Epithelial cell of esophagus (primary cell): ENCODE results near the gene NFIB.

Source experiments
- DNase-seq: peaks from one replicate; pipeline ENCODE4 v3.0.0; 2010; ENCODE audit warnings: low read depth
- H3K4me3 ChIP-seq: 2 replicates; pipeline ENCODE4 v1.5.1; 2011; ENCODE audit warnings: mild to moderate bottlenecking, low read length, control low read depth
- CTCF ChIP-seq: IDR thresholded peaks from 2 replicates; pipeline ENCODE4 v1.5.1; 2011; ENCODE audit warnings: low read depth, mild to moderate bottlenecking, low read length, control low read depth, inconsistent platforms; ENCODE audit not compliant: insufficient read depth; ENCODE audit errors: missing control alignments

Gene NFIB

DNA sequence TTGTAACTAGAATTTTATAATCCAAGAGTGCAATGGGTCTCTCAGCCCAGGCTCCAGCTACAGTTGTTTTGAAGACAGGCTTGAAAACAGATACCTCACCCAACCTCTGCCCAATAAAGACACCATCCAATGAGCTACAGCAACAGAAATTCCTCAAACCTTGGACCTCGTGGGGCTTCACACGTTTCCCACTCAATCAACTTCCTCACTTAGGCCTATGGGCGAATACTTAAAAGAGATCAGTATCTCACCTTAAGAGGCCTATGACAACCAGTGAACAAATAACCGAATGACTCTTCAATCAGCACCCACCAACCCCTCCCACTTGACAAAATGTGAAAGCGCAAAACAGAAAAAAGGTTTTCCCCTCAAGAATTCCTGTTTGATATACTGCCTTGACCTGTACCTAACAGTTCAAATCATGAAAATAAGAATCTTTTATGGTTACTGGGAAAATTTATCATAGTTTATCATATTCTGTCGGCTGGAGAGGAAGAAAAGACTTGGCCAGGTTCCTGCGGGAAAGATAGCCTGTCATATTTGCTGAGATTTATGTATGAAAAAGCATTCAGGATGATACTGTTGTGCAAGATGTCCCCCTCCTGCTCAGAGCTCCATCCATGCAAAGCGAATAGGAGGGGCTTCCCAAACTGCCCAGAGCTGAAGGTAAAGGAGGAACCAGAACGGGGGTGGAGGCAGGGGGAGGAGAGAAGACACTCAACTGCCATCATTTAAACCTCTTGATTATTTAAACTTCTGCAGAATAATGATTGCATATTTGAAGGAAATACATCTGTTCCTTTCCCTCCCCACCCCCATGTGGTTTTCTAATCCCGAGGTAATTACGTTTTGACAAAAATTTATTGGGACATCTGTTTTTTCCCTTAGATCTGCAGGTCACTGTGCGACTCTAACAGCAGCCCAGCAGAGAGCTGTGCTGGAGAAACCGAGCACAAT is 256.3 kb downstream of the NFIB start:
- H3K4me3 ChIP-seq, result no peak overlapping the region
- DNase-seq, result no peak
- no peak for TF ChIP-seq CTCF

DNA sequence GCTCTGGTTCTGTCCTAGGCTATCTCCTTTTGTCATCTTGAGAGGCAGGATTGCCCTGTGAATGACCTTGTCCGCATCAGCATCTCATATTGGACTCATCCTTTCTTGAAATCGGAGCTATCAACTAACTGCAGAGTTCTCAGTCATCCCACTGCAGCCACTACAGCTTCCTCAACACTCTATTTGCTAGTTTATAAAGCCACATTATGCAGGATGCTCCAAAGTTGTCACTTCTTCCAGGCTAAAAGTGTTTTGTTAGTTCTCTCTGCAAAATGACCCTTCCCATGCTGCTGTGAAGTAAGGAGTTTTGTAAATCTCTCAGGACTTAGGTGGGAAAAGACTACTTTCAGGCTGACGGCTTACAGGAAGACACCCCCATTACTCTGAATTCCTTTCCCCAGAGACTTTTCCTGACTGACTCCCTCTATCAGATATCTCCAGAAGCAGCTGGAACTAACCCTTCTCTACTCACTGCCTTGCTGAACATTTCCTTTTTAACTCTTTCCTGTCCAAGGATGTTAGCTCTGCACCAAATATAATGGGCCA is 257.6 kb downstream of the NFIB start:
- no peak for TF ChIP-seq CTCF
- no peak overlapping the region for H3K4me3 ChIP-seq
- DNase-seq, result no peak

- no peak for TF ChIP-seq CTCF
- DNase-seq, result no peak
- H3K4me3 ChIP-seq, result no peak overlapping the region
These were observed 259.8 kb downstream of the NFIB start for GRCh38 chr9:14054096-14054495.

DNA sequence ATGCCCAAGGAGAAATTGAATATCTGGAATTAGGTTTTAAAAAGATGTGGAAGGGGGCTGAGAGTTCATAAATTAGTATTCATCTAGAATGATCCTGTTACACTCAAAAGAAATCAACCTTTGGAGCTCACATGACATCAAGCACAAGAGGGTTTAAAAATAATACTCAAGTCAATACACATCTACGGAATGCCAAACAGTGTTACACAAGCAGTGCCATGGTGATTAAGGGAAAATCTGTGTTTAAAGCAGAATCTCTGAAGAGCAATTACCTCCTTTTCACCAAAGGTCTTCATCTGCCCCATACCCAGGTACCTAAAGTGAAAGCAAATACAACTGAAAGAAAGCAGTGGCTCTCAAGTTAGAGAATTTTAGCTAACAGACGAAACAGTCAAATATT is 261.6 kb downstream of the NFIB start:
- no peak overlapping the region for H3K4me3 ChIP-seq
- TF ChIP-seq CTCF, result no peak
- no peak for DNase-seq

DNA sequence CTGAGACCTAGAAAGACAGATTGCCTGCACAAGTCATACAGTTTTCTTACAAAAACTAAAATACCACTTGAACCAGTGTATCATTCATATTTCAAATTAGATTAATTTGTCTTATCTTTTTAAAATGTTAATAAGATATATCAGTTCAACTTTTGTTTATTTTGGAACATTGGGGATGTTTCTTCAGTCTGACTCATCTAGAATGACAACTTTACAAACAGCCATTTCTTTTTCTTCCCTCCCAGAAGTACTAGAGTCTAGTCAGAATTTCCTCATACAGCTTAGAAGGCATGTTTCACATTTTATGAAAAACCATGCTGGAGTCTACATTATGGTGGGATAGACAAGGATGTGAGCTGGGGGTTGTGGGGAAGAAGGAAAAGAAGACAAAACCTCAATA is 262.5 kb downstream of the NFIB start:
- H3K4me3 ChIP-seq, result no peak overlapping the region
- no peak for TF ChIP-seq CTCF
- peak; percentile 25 for DNase-seq

DNA sequence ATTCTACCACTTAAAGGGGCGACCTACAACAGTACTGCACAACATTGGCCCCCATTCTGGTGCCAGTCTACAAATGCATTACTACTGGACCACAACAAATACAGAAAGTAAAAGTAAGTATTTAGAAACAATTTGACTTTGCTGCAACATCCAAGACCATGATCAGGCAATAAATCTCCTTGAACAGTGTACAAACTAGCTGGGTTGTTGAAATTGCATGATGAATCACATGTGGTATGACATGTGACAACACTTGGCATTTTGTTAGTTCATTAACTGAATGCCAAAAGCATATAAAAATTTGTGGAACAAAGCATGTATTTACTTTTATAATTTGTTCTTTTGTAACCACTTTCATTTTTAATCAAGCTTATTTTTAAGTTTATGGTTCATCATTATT is 270.5 kb downstream of the NFIB start:
- H3K4me3 ChIP-seq, result no peak overlapping the region
- peak; percentile 36 for DNase-seq
- no peak for TF ChIP-seq CTCF
